ENCODE data around the gene RANBP10. TPM values are rescaled to one million over a fixed set of nuclear protein-coding genes. Genes with fewer than 3 reads are reported as not detected.

The RANBP10 gene
- total RNA-seq, 6 experiments from 2014 or later: 15.1 to 38.4 (median 22.7) TPM

DNA sequence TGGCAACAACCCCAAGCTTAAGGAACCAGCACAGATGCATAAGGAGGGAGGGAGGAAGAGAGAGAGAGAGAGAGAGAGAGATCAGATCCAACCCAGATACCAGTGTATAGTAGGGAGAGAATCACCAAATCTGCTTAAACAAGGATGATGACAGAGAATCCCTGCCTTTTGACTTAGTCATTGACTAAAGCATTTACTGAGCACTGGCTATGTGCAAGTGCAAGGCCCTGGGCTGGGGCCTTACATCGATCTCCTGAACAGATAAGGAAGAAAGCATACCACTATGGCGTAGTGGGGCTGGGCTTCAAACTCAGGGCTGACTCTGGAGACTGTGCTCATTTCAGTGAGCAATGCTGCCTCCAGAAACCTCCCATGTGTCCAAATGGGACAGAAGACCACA is 16.2 kb upstream of the RANBP10 start:
- Histone ChIP-seq H3K36me3 (no peaks in the 10 kb centered on the region), H3K4me3 (no peak overlapping the region), H3K27ac (no peak overlapping the region), H3K9me3 (no peaks in the 10 kb centered on the region), H3K27me3 (no peaks in the 10 kb centered on the region), H3K4me1 (no peaks in the 10 kb centered on the region)
- ATAC-seq: no peak
- intact Hi-C loops (cut with DNase I): loop anchor here in 1 of 2 donors (10.0 kb wide), 1 partner anchor 102 kb away; no protein-coding TSS in a partner anchor
- no CpG with 5 or more reads among the region's 2 CpGs for whole genome bisulfite sequencing (ENCODE audit: insufficient coverage, low coverage, low lambda C conversion rate, missing lambda C conversion rate)
- no peak for TF ChIP-seq POLR2A (IDR thresholded peaks at IDR 0.05)
- TF ChIP-seq, protein P1, sequence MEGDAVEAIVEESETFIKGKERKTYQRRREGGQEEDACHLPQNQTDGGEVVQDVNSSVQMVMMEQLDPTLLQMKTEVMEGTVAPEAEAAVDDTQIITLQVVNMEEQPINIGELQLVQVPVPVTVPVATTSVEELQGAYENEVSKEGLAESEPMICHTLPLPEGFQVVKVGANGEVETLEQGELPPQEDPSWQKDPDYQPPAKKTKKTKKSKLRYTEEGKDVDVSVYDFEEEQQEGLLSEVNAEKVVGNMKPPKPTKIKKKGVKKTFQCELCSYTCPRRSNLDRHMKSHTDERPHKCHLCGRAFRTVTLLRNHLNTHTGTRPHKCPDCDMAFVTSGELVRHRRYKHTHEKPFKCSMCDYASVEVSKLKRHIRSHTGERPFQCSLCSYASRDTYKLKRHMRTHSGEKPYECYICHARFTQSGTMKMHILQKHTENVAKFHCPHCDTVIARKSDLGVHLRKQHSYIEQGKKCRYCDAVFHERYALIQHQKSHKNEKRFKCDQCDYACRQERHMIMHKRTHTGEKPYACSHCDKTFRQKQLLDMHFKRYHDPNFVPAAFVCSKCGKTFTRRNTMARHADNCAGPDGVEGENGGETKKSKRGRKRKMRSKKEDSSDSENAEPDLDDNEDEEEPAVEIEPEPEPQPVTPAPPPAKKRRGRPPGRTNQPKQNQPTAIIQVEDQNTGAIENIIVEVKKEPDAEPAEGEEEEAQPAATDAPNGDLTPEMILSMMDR (IDR thresholded peaks at IDR 0.05): no peak
- DNase-seq: no peak

DNA sequence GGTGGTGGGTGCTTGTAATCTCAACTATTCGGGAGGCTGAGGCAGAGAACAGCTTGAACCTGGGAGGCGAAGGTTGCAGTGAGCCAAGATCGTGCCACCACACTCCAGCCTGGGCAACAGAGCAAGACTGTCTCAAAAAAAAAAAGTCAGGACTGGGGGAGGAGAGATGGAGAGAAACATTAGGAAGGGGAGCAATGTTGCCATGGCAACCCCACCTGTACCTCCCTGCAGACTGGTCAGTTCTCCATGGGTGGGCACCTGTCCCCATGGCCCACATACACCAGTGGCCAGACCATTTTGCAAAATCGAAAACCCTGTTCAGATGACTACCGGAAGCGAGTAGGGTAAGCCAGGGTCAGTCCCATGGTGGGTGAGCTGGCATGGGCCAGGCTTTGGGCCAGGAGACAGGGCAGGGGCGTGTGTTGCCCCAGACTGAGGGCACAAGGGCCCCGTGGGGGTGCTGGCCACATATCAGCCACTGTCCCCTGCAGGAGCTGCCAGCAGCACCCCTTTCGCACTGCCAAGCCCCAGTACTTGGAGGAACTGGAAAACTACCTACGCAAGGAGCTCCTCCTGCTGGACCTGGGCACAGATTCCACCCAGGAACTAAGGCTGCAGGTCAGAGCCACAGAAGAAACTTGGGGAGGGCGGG is 14.4 kb upstream of the RANBP10 start:
- ATAC-seq: no peak
- TF ChIP-seq, protein P1 (IDR thresholded peaks at IDR 0.05): no peak
- no peak for TF ChIP-seq POLR2A (IDR thresholded peaks at IDR 0.05)
- H3K4me3 ChIP-seq: no peak overlapping the region
- H3K27me3 ChIP-seq: no peaks in the 10 kb centered on the region
- peaks cover 0 to 3% (median 0%) of the 10 kb centered on the region in 4 donors for H3K4me1 ChIP-seq
- WGBS (ENCODE audit: insufficient coverage, low coverage, low lambda C conversion rate, missing lambda C conversion rate): 93% methylated on average over 3 of the region's 11 CpGs
- intact Hi-C loops (cut with DNase I): loop anchor here in 1 of 2 donors (10.0 kb wide), 1 partner anchor 104 kb away; no protein-coding TSS in a partner anchor
- no peak overlapping the region for H3K27ac ChIP-seq
- H3K9me3 ChIP-seq: no peaks in the 10 kb centered on the region
- H3K36me3 ChIP-seq: no peaks in the 10 kb centered on the region
- DNase-seq: no peak

DNA sequence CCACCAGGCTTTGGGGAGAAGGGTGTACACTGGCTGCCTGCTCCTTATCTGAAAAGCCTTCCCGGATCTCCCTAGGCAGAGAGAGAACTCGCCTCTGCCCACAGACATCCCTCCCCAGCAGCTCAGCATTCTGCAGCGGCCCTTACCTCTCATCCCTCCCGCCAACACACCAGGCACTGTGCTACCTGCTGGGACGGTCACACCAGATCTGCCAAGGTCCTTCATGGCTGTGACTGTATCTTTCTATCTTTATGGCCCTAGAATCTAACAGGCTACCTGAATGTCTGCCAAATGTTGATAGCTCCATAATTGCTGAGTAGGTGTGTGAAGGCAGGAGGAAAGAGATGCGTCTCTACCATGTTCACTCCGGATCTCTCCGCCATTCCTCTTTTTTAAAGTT is 8.2 kb upstream of the RANBP10 start:
- no peaks in the 10 kb centered on the region for H3K9me3 ChIP-seq
- no peak for DNase-seq
- 100% methylated on average over 3 of the region's 8 CpGs for WGBS (ENCODE audit: insufficient coverage, low coverage, low lambda C conversion rate, missing lambda C conversion rate)

DNA sequence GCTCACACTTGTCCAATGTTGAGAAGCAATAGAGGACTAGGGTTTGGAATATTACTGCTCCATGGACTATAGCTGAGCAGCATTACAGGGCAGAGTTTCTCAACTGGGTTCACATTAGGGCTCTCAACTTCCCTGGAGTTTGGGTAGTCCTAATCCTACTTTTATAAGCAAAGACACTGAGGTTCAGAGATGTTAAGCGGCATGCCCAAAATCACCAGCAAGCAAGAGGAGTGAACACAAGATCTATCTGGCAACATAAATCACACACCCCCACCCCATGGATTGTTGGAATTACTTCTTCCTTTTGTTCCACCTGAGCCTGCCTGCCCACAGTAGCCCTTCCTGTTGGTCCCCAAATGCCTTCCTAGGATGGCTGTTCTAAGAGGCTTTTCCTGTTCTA is 5.5 kb upstream of the RANBP10 start:
- H3K4me3 ChIP-seq: no peak overlapping the region
- ATAC-seq (no peak), DNase-seq (no peak)
- intact Hi-C loops (cut with DNase I): loop anchor here in 1 of 2 donors (10.0 kb wide), 1 partner anchor 127 kb away; no protein-coding TSS in a partner anchor
- no peaks in the 10 kb centered on the region for H3K27me3 ChIP-seq
- H3K4me1 ChIP-seq: peaks cover 0 to 8% (median 0%) of the 10 kb centered on the region in 4 donors
- no peak overlapping the region for H3K27ac ChIP-seq
- TF ChIP-seq, protein P1 (IDR thresholded peaks at IDR 0.05): no peak
- no peak for TF ChIP-seq POLR2A (IDR thresholded peaks at IDR 0.05)
- H3K36me3 ChIP-seq: no peaks in the 10 kb centered on the region
- H3K9me3 ChIP-seq: no peaks in the 10 kb centered on the region
- no CpG with 5 or more reads among the region's 1 CpG for WGBS (ENCODE audit: insufficient coverage, low coverage, low lambda C conversion rate, missing lambda C conversion rate)

More for the DNA sequence above, 8.2 kb upstream of the RANBP10 start:
- H3K4me1 ChIP-seq: peaks cover 0 to 3% (median 0%) of the 10 kb centered on the region in 4 donors
- no peak overlapping the region for H3K4me3 ChIP-seq
- H3K36me3 ChIP-seq: no peaks in the 10 kb centered on the region
- H3K27me3 ChIP-seq: no peaks in the 10 kb centered on the region
- intact Hi-C loops (cut with DNase I): loop anchor here in 1 of 2 donors (10.0 kb wide), 1 partner anchor 130 kb away; no protein-coding TSS in a partner anchor
- no peak overlapping the region for H3K27ac ChIP-seq
- no peak for ATAC-seq
- no peak for TF ChIP-seq POLR2A (IDR thresholded peaks at IDR 0.05)
- TF ChIP-seq, protein P1 (IDR thresholded peaks at IDR 0.05): no peak

Data from right lobe of liver (tissue), 6 donors.